NB4 (cell line): ENCODE data around the gene SCLY.
A peak's percentile ranks its signal among the peaks of the same experiment; 100 is the strongest.
"Not testable (repeated sequence)": the region's sequence is repeated elsewhere in the genome, so short reads cannot be mapped to it uniquely, and the experiment has no call there.

ENCODE experiments used
- DNase-seq: peaks from one replicate; pipeline ENCODE4 v3.0.0; 2010; ENCODE audit warnings: low read depth
- H3K4me3 ChIP-seq: one replicate; pipeline ENCODE4 v1.5.1; 2011; ENCODE audit warnings: mild to moderate bottlenecking, low read depth, low read length, moderate library complexity
- CTCF ChIP-seq: IDR thresholded peaks from one replicate; pipeline ENCODE4 v1.5.1; 2012; ENCODE audit warnings: low read depth, low read length
- MAX ChIP-seq: IDR thresholded peaks from 2 replicates; pipeline ENCODE4 v1.6.1; 2011; ENCODE audit warnings: low read depth, low read length
- MYC ChIP-seq: IDR thresholded peaks from 2 replicates; pipeline ENCODE4 v1.6.1; 2011; ENCODE audit warnings: low read depth, low read length
- POLR2A ChIP-seq: IDR thresholded peaks from 2 replicates; pipeline ENCODE4 v1.6.1; 2011; ENCODE audit warnings: mild to moderate bottlenecking; ENCODE audit not compliant: insufficient read length; ENCODE audit errors: extremely low read depth

SCLY gene

GRCh38 chr2:238114851-238115660 lies 54.3 kb downstream of the SCLY start:
- TF ChIP-seq CTCF (no peak), POLR2A (no peak), MAX (no peak), MYC (no peak)
- no peak for DNase-seq

GRCh38 chr2:238115709-238116108 lies 54.9 kb downstream of the SCLY start:
- not testable (repeated sequence) for DNase-seq, H3K4me3 ChIP-seq

More at GRCh38 chr2:238114851-238115660, 54.3 kb downstream of the SCLY start:
- no peak overlapping the region for H3K4me3 ChIP-seq

GRCh38 chr2:238116298-238117198 lies 55.7 kb downstream of the SCLY start:
- no peak for DNase-seq
- H3K4me3 ChIP-seq = no peak overlapping the region
- TF ChIP-seq MAX (no peak), MYC (no peak), POLR2A (no peak), CTCF (no peak)

- TF ChIP-seq MYC = no peak
- no peak overlapping the region for H3K4me3 ChIP-seq
- no peak for DNase-seq
Observed at GRCh38 chr2:238117199-238118154, 56.7 kb downstream of the SCLY start.

- no peak overlapping the region for H3K4me3 ChIP-seq
- TF ChIP-seq POLR2A (no peak), CTCF (no peak)
- DNase-seq = no peak
Observed at GRCh38 chr2:238119756-238120462, 59.1 kb downstream of the SCLY start.

- DNase-seq = peak; percentile 58
- H3K4me3 ChIP-seq = no peak overlapping the region
- TF ChIP-seq MYC (no peak), POLR2A (no peak)
Observed at GRCh38 chr2:238120463-238121298, 59.9 kb downstream of the SCLY start.
